HCT116 (cell line): ENCODE results near the gene ADAM17. TPM values are rescaled to one million over a fixed set of nuclear protein-coding genes. Genes with fewer than 3 reads are reported as not detected.
A peak's percentile ranks its signal among the peaks of the same experiment; 100 is the strongest.

Source experiments
- ATAC-seq: fragments of 200-7000 bp; cut with Tn5 transposase; 2 replicates; pipeline ENCODE4 v1.9.1; 2020; ENCODE audit warnings: mild to moderate bottlenecking, moderate library complexity
- BruUV-seq: library from RNA; stranded (reverse); fragments of 400-500 nt; replicated peaks from 2 replicates; lab custom pipeline; 2021; lab: Mats Ljungman, UMichigan
- CTCF ChIA-PET: fragments of 300-600 bp; sonication (Branson Sonifier 250); formaldehyde crosslinking; loops from one replicate; lab custom pipeline; 2021; ENCODE audit warnings: antibody characterized with exemption; lab: Charles Lee
- POLR2A ChIA-PET: fragments of 300-600, 350-600 bp; sonication (Branson Sonifier 250); formaldehyde crosslinking; loops from one replicate; lab custom pipeline; 2021; ENCODE audit warnings: antibody characterized with exemption; lab: Charles Lee
- RAD21 ChIA-PET, 2 experiments: fragments of 300-600 bp; sonication (Branson Sonifier 250); formaldehyde crosslinking; loops; one replicate each; lab custom pipeline; 2023; ENCODE audit warnings: low total read pairs in 2 of 2; ENCODE audit not compliant: uncharacterized antibody in 2 of 2, unreplicated experiment in 2 of 2, low non-redundant PET in 1 of 2; lab: Charles Lee
- DNase-seq: peaks from one replicate; pipeline ENCODE4 v3.0.0-alpha.2; 2010; ENCODE audit warnings: low read depth, low spot score
- H2AFZ ChIP-seq: fragments of 200-600 bp; shearing (Covaris generic), sonication (generic); 2 replicates; pipeline ENCODE4 v1.6.1; 2017; ENCODE audit warnings: low read depth, mixed run types, mixed read lengths, antibody characterized with exemption, low read length; ENCODE audit not compliant: poor library complexity, severe bottlenecking
- H3K27ac ChIP-seq: 2 replicates; pipeline ENCODE4 v1.5.1; 2012; ENCODE audit warnings: low read depth, low read length
- H3K27me3 ChIP-seq: fragments of 200-600 bp; sonication (generic); 2 replicates; pipeline ENCODE4 v1.6.1; 2016; ENCODE audit warnings: mixed run types, low read length, mixed read lengths; ENCODE audit not compliant: insufficient read depth
- H3K36me3 ChIP-seq, 2 experiments: fragments of 200-500 bp in 1 of 2; fragments of 200-600 bp in 1 of 2; sonication (Bioruptor generic) in 1 of 2; sonication (generic) in 1 of 2; 2 replicates each; pipeline versions ENCODE4 v1.5.1 to v1.6.1; 2014 to 2016; ENCODE audit warnings: low read length in 2 of 2, inconsistent platforms in 1 of 2, mixed read lengths in 1 of 2, mixed run types in 1 of 2; ENCODE audit not compliant: insufficient read depth in 2 of 2, control insufficient read depth in 1 of 2
- H3K4me1 ChIP-seq, 2 experiments: fragments of 200-600 bp in 1 of 2; sonication (generic) in 1 of 2; 2 replicates each; pipeline versions ENCODE4 v1.5.1 to v1.6.1; 2012 to 2017; ENCODE audit warnings: low read length in 2 of 2, inconsistent platforms in 1 of 2, mild to moderate bottlenecking in 1 of 2, mixed read lengths in 1 of 2, mixed run types in 1 of 2, moderate library complexity in 1 of 2; ENCODE audit not compliant: insufficient read depth in 2 of 2, control insufficient read depth in 1 of 2
- H3K4me2 ChIP-seq: fragments of 200-600 bp; sonication (generic); 2 replicates; pipeline ENCODE4 v1.6.1; 2017; ENCODE audit warnings: mixed run types, low read length, mixed read lengths
- H3K4me3 ChIP-seq, 2 experiments: fragments of 200-600 bp in 1 of 2; sonication (generic) in 1 of 2; replicated peaks in 1 of 2; 2 replicates each; pipeline ENCODE4 v1.5.1; 2011 to 2016; ENCODE audit warnings: low read length in 2 of 2, control low read depth in 1 of 2, low read depth in 1 of 2, mild to moderate bottlenecking in 1 of 2, mixed read lengths in 1 of 2, mixed run types in 1 of 2
- H3K79me2 ChIP-seq: fragments of 200-600 bp; sonication (generic); 2 replicates; pipeline ENCODE4 v1.6.1; 2017; ENCODE audit warnings: mild to moderate bottlenecking, mixed run types, low read length, moderate library complexity, mixed read lengths; ENCODE audit not compliant: insufficient read depth
- H3K9ac ChIP-seq: fragments of 200-600 bp; sonication (generic); 2 replicates; pipeline ENCODE4 v1.6.1; 2016; ENCODE audit warnings: low read length, mixed read lengths
- H3K9me2 ChIP-seq: fragments of 200-600 bp; sonication (generic), shearing (Covaris generic); 2 replicates; pipeline ENCODE4 v1.6.1; 2017; ENCODE audit warnings: mixed run types, mild to moderate bottlenecking, moderate library complexity; ENCODE audit not compliant: insufficient read depth
- H3K9me3 ChIP-seq, 2 experiments: fragments of 200-500 bp in 1 of 2; fragments of 200-600 bp in 1 of 2; sonication (Bioruptor generic) in 1 of 2; sonication (generic) in 1 of 2; 2 replicates each; pipeline ENCODE4 v1.6.1; 2014 to 2017; ENCODE audit warnings: low read length in 2 of 2, mixed read lengths in 2 of 2, inconsistent platforms in 1 of 2, low read depth in 1 of 2, mild to moderate bottlenecking in 1 of 2, mixed run types in 1 of 2, moderate library complexity in 1 of 2; ENCODE audit not compliant: control insufficient read depth in 1 of 2, insufficient read depth in 1 of 2
- H4K20me1 ChIP-seq: fragments of 200-600 bp; sonication (generic), shearing (Covaris generic); 2 replicates; pipeline ENCODE4 v1.6.1; 2017; ENCODE audit warnings: mixed run types, mild to moderate bottlenecking, moderate library complexity; ENCODE audit not compliant: insufficient read depth
- CBX3 ChIP-seq: IDR thresholded peaks from 2 replicates; pipeline ENCODE4 v1.6.1; 2012; ENCODE audit warnings: low read depth
- EGR1 ChIP-seq: IDR thresholded peaks from 2 replicates; pipeline ENCODE4 v1.6.1; 2012; ENCODE audit warnings: low read depth
- EZH2 ChIP-seq: fragments of 200-600 bp; sonication (generic); IDR thresholded peaks from 2 replicates; pipeline ENCODE4 v1.6.1; 2017; ENCODE audit warnings: antibody characterized with exemption, mixed run types
- FOSL1 ChIP-seq: IDR thresholded peaks from 2 replicates; pipeline ENCODE4 v1.6.1; 2012; ENCODE audit warnings: low read depth
- RAD21 ChIP-seq: IDR thresholded peaks from 2 replicates; pipeline ENCODE4 v1.6.1; 2012; ENCODE audit warnings: low read depth, mild to moderate bottlenecking
- SIN3A ChIP-seq: IDR thresholded peaks from 2 replicates; pipeline ENCODE4 v1.6.1; 2012; ENCODE audit warnings: low read depth
- SP1 ChIP-seq: IDR thresholded peaks from 2 replicates; pipeline ENCODE4 v1.6.1; 2012; ENCODE audit warnings: low read depth
- SRF ChIP-seq: IDR thresholded peaks from 2 replicates; pipeline ENCODE4 v1.6.1; 2012; ENCODE audit warnings: low read depth
- TCF7L2 ChIP-seq: IDR thresholded peaks from 2 replicates; pipeline ENCODE4 v1.7.0; 2011; ENCODE audit warnings: borderline replicate concordance, inconsistent platforms; ENCODE audit not compliant: insufficient read depth, insufficient read length; ENCODE audit errors: extremely low read depth
- YY1 ChIP-seq: IDR thresholded peaks from 2 replicates; pipeline ENCODE4 v1.6.1; 2011; ENCODE audit warnings: low read length, low read depth, moderate library complexity, mild to moderate bottlenecking; ENCODE audit not compliant: insufficient replicate concordance; ENCODE audit errors: extremely low read depth
- ZNF274 ChIP-seq: fragments of 200-500 bp; sonication (Bioruptor generic); IDR thresholded peaks from 2 replicates; pipeline ENCODE4 v1.6.1; 2014; ENCODE audit warnings: mild to moderate bottlenecking, low read depth, low read length, inconsistent platforms
- intact Hi-C: fragments of 100-400 bp; cut with micrococcal nuclease; formaldehyde crosslinking; loops from 2 replicates; pipeline ENCODE4 v1.10.0; 2022
- total RNA-seq: library from RNA; stranded (reverse); gene quantifications from one replicate; pipeline ENCODE4 v1.2.1, GENCODE V29; 2021; ENCODE audit not compliant: unreplicated experiment
- TF ChIP-seq, protein P1 (sequence below): IDR thresholded peaks from 2 replicates; pipeline ENCODE4 v1.6.1; 2011; ENCODE audit warnings: mild to moderate bottlenecking, low read length, moderate library complexity; ENCODE audit not compliant: insufficient replicate concordance; ENCODE audit errors: extremely low read depth
- TF ChIP-seq, protein P2 (sequence below): IDR thresholded peaks from 2 replicates; pipeline ENCODE4 v1.6.1; 2012; ENCODE audit warnings: low read depth

Gene ADAM17
- total RNA-seq, 1 experiment from 2014 or later: 39.2 TPM

DNA sequence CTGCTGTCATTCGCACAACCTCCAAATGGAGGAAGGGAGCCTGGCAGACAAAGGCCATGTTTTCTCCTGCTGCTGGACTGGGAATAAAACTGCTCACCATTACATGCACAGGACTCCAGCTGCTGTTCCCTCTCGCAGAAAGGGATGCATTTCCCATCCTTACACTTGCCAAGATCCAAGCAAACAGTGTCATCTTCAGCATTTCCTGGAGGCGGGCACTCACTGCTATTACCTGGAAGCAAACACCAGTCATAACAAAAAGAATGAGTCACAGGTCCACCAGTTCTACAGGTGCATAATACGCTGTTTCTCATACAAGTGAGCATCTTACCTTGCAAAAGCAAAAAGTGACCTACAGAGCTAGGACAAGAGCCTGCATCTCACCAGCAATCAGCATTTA lies 58.6 kb downstream of the ADAM17 start:
- Histone ChIP-seq H3K36me3 (peaks cover 19 to 26% of the 10 kb centered on the region in 2 experiments; a peak in 3 of 4 replicates), H3K4me2 (no peak overlapping the region), H3K4me3 (no peak overlapping the region), H4K20me1 (no peaks in the 10 kb centered on the region), H3K79me2 (0 out of 2 replicates have a peak, but pooled peaks cover 3% of the 10 kb centered on the region), H3K27me3 (no peaks in the 10 kb centered on the region), H3K9me3 (no peaks in the 10 kb centered on the region), H3K27ac (no peak overlapping the region), H2AFZ (no peak overlapping the region), H3K9me2 (no peaks in the 10 kb centered on the region), H3K4me1 (no peaks in the 10 kb centered on the region), H3K9ac (no peak overlapping the region)
- intact Hi-C loops: no loop called here
- TF ChIP-seq ZNF274 (no peak), FOSL1 (no peak), SP1 (no peak), SIN3A (no peak)
- TF ChIP-seq, protein P1, sequence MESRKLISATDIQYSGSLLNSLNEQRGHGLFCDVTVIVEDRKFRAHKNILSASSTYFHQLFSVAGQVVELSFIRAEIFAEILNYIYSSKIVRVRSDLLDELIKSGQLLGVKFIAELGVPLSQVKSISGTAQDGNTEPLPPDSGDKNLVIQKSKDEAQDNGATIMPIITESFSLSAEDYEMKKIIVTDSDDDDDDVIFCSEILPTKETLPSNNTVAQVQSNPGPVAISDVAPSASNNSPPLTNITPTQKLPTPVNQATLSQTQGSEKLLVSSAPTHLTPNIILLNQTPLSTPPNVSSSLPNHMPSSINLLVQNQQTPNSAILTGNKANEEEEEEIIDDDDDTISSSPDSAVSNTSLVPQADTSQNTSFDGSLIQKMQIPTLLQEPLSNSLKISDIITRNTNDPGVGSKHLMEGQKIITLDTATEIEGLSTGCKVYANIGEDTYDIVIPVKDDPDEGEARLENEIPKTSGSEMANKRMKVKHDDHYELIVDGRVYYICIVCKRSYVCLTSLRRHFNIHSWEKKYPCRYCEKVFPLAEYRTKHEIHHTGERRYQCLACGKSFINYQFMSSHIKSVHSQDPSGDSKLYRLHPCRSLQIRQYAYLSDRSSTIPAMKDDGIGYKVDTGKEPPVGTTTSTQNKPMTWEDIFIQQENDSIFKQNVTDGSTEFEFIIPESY: no peak
- ATAC-seq (0 out of 2 replicates have a peak, but pooled peaks have one; percentile 30), DNase-seq (no peak)
- ChIA-PET POLR2A (no interaction called here), RAD21 (no interaction called here), CTCF (no interaction called here)
- BruUV-seq: no TSS peak

DNA sequence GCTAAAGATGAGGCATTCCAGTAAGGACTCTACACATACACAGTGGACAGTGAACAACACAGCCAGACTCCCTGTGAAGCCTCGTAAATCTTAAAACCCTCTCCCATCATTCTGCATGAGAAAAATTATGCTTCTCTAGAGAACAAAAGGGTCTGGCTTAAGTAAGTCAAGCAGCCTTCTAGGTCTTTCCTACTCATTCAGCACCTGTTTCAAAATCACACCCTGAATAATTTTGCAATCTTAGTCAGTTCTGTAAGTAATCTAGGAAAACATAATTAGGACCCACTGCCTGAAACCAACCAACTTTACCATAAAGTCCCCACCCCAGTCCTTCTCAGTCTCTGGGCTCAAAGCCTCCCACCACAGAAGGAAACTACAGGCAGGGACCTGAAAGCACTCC lies 61.5 kb downstream of the ADAM17 start:
- intact Hi-C loops: no loop called here
- Histone ChIP-seq H3K9ac (no peak overlapping the region), H3K27ac (no peak overlapping the region), H2AFZ (no peak overlapping the region), H3K4me2 (no peak overlapping the region), H3K4me1 (no peaks in the 10 kb centered on the region), H3K4me3 (no peak overlapping the region), H3K36me3 (peaks cover 35 to 38% of the 10 kb centered on the region in 2 experiments), H4K20me1 (no peaks in the 10 kb centered on the region), H3K27me3 (no peaks in the 10 kb centered on the region), H3K9me3 (no peaks in the 10 kb centered on the region), H3K79me2 (no peaks in the 10 kb centered on the region), H3K9me2 (no peaks in the 10 kb centered on the region)
- ChIA-PET CTCF (no interaction called here), POLR2A (no interaction called here), RAD21 (no interaction called here)
- DNase-seq: no peak
- ATAC-seq: no peak
- BruUV-seq: no TSS peak
- TF ChIP-seq CBX3 (no peak), EGR1 (no peak), TCF7L2 (no peak), SRF (no peak), EZH2 (no peak), FOSL1 (no peak), RAD21 (no peak), YY1 (no peak)
- TF ChIP-seq, protein P2, sequence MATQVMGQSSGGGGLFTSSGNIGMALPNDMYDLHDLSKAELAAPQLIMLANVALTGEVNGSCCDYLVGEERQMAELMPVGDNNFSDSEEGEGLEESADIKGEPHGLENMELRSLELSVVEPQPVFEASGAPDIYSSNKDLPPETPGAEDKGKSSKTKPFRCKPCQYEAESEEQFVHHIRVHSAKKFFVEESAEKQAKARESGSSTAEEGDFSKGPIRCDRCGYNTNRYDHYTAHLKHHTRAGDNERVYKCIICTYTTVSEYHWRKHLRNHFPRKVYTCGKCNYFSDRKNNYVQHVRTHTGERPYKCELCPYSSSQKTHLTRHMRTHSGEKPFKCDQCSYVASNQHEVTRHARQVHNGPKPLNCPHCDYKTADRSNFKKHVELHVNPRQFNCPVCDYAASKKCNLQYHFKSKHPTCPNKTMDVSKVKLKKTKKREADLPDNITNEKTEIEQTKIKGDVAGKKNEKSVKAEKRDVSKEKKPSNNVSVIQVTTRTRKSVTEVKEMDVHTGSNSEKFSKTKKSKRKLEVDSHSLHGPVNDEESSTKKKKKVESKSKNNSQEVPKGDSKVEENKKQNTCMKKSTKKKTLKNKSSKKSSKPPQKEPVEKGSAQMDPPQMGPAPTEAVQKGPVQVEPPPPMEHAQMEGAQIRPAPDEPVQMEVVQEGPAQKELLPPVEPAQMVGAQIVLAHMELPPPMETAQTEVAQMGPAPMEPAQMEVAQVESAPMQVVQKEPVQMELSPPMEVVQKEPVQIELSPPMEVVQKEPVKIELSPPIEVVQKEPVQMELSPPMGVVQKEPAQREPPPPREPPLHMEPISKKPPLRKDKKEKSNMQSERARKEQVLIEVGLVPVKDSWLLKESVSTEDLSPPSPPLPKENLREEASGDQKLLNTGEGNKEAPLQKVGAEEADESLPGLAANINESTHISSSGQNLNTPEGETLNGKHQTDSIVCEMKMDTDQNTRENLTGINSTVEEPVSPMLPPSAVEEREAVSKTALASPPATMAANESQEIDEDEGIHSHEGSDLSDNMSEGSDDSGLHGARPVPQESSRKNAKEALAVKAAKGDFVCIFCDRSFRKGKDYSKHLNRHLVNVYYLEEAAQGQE: no peak
- TF ChIP-seq, protein P1: no peak
